GM18526 (cell line): ENCODE data around the gene PPFIA4.

ENCODE experiments used
- POLR2A ChIP-seq: IDR thresholded peaks from 3 replicates; pipeline ENCODE4 v1.6.1; 2011; ENCODE audit not compliant: insufficient read length; ENCODE audit errors: extremely low read depth

Gene PPFIA4

GRCh38 chr1:203006948-203007871 is 19.1 kb upstream of the PPFIA4 start, which contains the start of gene TMEM183A:
TMEM183A (plus strand) TSS chr1:203007374; CDS start chr1:203007466, 92 bp downstream.
- TF ChIP-seq POLR2A: peak; percentile 95

- no peak for TF ChIP-seq POLR2A
Observed at GRCh38 chr1:203009185-203009584, 17.1 kb upstream of the PPFIA4 start.

GRCh38 chr1:203011582-203011981 is 14.7 kb upstream of the PPFIA4 start:
- TF ChIP-seq POLR2A: no peak

GRCh38 chr1:203017061-203017460 is 9.2 kb upstream of the PPFIA4 start:
- no peak for TF ChIP-seq POLR2A

- TF ChIP-seq POLR2A: no peak
Observed at GRCh38 chr1:203017692-203018091, 8.6 kb upstream of the PPFIA4 start.

GRCh38 chr1:203025686-203026030 is 633 bp upstream of the PPFIA4 start:
- TF ChIP-seq POLR2A: no peak

GRCh38 chr1:203026666-203027663 is 674 bp downstream of the PPFIA4 start:
- TF ChIP-seq POLR2A: no peak

GRCh38 chr1:203028067-203028783 is 1.9 kb downstream of the PPFIA4 start:
- TF ChIP-seq POLR2A: no peak

- TF ChIP-seq POLR2A: no peak
Observed at GRCh38 chr1:203028784-203029553, 2.7 kb downstream of the PPFIA4 start.

GRCh38 chr1:203031467-203031866 is 5.2 kb downstream of the PPFIA4 start:
- no peak for TF ChIP-seq POLR2A

- TF ChIP-seq POLR2A: no peak
Observed at GRCh38 chr1:203033287-203033686, 7.0 kb downstream of the PPFIA4 start.

GRCh38 chr1:203033917-203034316 is 7.6 kb downstream of the PPFIA4 start:
- TF ChIP-seq POLR2A: no peak

GRCh38 chr1:203034422-203035110 is 8.3 kb downstream of the PPFIA4 start:
- no peak for TF ChIP-seq POLR2A
